ENCODE results near the gene WDR44.

Gene WDR44

GRCh38 chrX:118349188-118349587 is 3.3 kb downstream of the WDR44 start:
- DNase-seq (ENCODE audit: extremely low spot score) = no peak
- POLR2A ChIA-PET = interaction anchor here (0.6 kb wide), 1 partner anchor 1067 kb away, joined by 5 read pairs; no protein-coding TSS in a partner anchor
- TF ChIP-seq CTCF (IDR thresholded peaks at IDR 0.05; ENCODE audit: control extremely low read depth, extremely low read depth, low read depth, missing control alignments) = no peak
- CTCF ChIA-PET = interaction anchor here (1.3 kb wide), 1 partner anchor 11 kb away, joined by 3 read pairs; no protein-coding TSS in a partner anchor

- POLR2A ChIA-PET = no interaction called here
- DNase-seq (ENCODE audit: extremely low spot score) = no peak
Observed at GRCh38 chrX:118350221-118350620, 4.3 kb downstream of the WDR44 start.

GRCh38 chrX:118350706-118351105 is 4.8 kb downstream of the WDR44 start:
- TF ChIP-seq CTCF (IDR thresholded peaks at IDR 0.05; ENCODE audit: control extremely low read depth, extremely low read depth, low read depth, missing control alignments) = no peak
- peak; percentile 21 for DNase-seq (ENCODE audit: extremely low spot score)
- CTCF ChIA-PET = no interaction called here
- POLR2A ChIA-PET = no interaction called here

More at GRCh38 chrX:118350221-118350620, 4.3 kb downstream of the WDR44 start:
- CTCF ChIA-PET = interaction anchor here (1.3 kb wide), 1 partner anchor 10 kb away, joined by 3 read pairs; no protein-coding TSS in a partner anchor
- TF ChIP-seq CTCF (IDR thresholded peaks at IDR 0.05; ENCODE audit: control extremely low read depth, extremely low read depth, low read depth, missing control alignments) = no peak

GRCh38 chrX:118352566-118352965 is 6.7 kb downstream of the WDR44 start:
- no peak for TF ChIP-seq CTCF (IDR thresholded peaks at IDR 0.05; ENCODE audit: control extremely low read depth, extremely low read depth, low read depth, missing control alignments)
- POLR2A ChIA-PET = no interaction called here
- no peak for DNase-seq (ENCODE audit: extremely low spot score)
- CTCF ChIA-PET = interaction anchor here (1.3 kb wide), 1 partner anchor 9 kb away, joined by 4 read pairs; no protein-coding TSS in a partner anchor

- no peak for TF ChIP-seq CTCF (IDR thresholded peaks at IDR 0.05; ENCODE audit: control extremely low read depth, extremely low read depth, low read depth, missing control alignments)
- DNase-seq (ENCODE audit: extremely low spot score) = no peak
- CTCF ChIA-PET = interaction anchor here (1.3 kb wide), 1 partner anchor 8 kb away, joined by 4 read pairs; no protein-coding TSS in a partner anchor
- POLR2A ChIA-PET = no interaction called here
Observed at GRCh38 chrX:118353081-118353850, 7.4 kb downstream of the WDR44 start.

- TF ChIP-seq CTCF (IDR thresholded peaks at IDR 0.05; ENCODE audit: control extremely low read depth, extremely low read depth, low read depth, missing control alignments) = no peak
- CTCF ChIA-PET = no interaction called here
- POLR2A ChIA-PET = no interaction called here
- no peak for DNase-seq (ENCODE audit: extremely low spot score)
Observed at GRCh38 chrX:118355225-118355920, 9.5 kb downstream of the WDR44 start.

Measured in GM10248 (cell line).